Right renal pelvis (tissue), 4 donors: Measurements from ENCODE around the gene TMEM17. TPM values are rescaled to one million over a fixed set of nuclear protein-coding genes. Genes with fewer than 3 reads are reported as not detected.
A peak's percentile ranks its signal among the peaks of the same experiment; 100 is the strongest.

ENCODE experiments used
- DNase-seq, 4 donors: peaks; one replicate each; pipeline ENCODE4 v3.0.0-alpha.2; 2013; ENCODE audit warnings: low read depth in 4 of 4, low spot score in 3 of 4, missing footprints in 1 of 4
- polyA plus RNA-seq, 4 donors: library from polyadenylated mRNA; unstranded; fragments of 120-200 nt; gene quantifications; one replicate each; pipeline ENCODE4 v1.2.1, GENCODE V29; 2013; ENCODE audit not compliant: insufficient read length in 4 of 4

TMEM17 gene
- polyA plus RNA-seq, 4 donors = 6.3 to 7.2 (median 6.8) TPM

GRCh38 chr2:62458206-62458641 lies 47.8 kb downstream of the TMEM17 start:
- DNase-seq = no peak

- no peak for DNase-seq
Measured at GRCh38 chr2:62457556-62457955, 48.4 kb downstream of the TMEM17 start.

GRCh38 chr2:62456721-62457539 lies 49.1 kb downstream of the TMEM17 start:
- DNase-seq = peak in 2 of 4 donors; percentile 48 to 62

- DNase-seq = no peak
Measured at GRCh38 chr2:62455957-62456692, 49.9 kb downstream of the TMEM17 start.

GRCh38 chr2:62453955-62454354 lies 52.0 kb downstream of the TMEM17 start:
- DNase-seq = no peak

GRCh38 chr2:62452701-62453454 lies 53.1 kb downstream of the TMEM17 start:
- no peak for DNase-seq

- no peak for DNase-seq
Measured at GRCh38 chr2:62450716-62451191, 55.2 kb downstream of the TMEM17 start.

Other genes starting within 250 kb of the TMEM17 start
- 10 to 100 TPM; 43.1 to 55.7 (median 49.7) TPM for gene EHBP1, start 199.5 kb upstream of the TMEM17 start, polyA plus RNA-seq